Karpas-422 (cell line): ENCODE measurements around the gene HOXA9. TPM values are rescaled to one million over a fixed set of nuclear protein-coding genes. Genes with fewer than 3 reads are reported as not detected.

Source experiments
- DNase-seq: peaks from one replicate; pipeline ENCODE4 v3.0.0-alpha.2; 2015
- H2AFZ ChIP-seq: fragments of 200-600 bp; sonication (generic); 2 replicates; pipeline ENCODE4 v1.6.1; 2014; ENCODE audit warnings: antibody characterized with exemption, low read length, mixed read lengths
- H3K27ac ChIP-seq: fragments of 200-600 bp; sonication (generic); 2 replicates; pipeline ENCODE4 v1.5.1; 2014; ENCODE audit warnings: mild to moderate bottlenecking, low read length, moderate library complexity
- H3K27me3 ChIP-seq: fragments of 200-600 bp; sonication (generic); 2 replicates; pipeline ENCODE4 v1.6.1; 2014; ENCODE audit warnings: low read length, mixed read lengths
- H3K36me3 ChIP-seq: fragments of 200-600 bp; sonication (generic); 2 replicates; pipeline ENCODE4 v1.6.1; 2014; ENCODE audit warnings: low read length, mixed read lengths; ENCODE audit not compliant: insufficient read depth
- H3K4me1 ChIP-seq: fragments of 200-600 bp; sonication (generic); 2 replicates; pipeline ENCODE4 v1.6.1; 2014; ENCODE audit warnings: mild to moderate bottlenecking, low read length, mixed read lengths
- H3K4me2 ChIP-seq: fragments of 200-600 bp; sonication (generic); 2 replicates; pipeline ENCODE4 v1.6.1; 2014; ENCODE audit warnings: low read length, low read depth, mild to moderate bottlenecking; ENCODE audit not compliant: poor library complexity, severe bottlenecking
- H3K4me3 ChIP-seq: fragments of 200-600 bp; sonication (generic); 2 replicates; pipeline ENCODE4 v1.5.1; 2014; ENCODE audit warnings: mild to moderate bottlenecking, antibody characterized with exemption, low read length, mixed read lengths
- H3K79me2 ChIP-seq: fragments of 200-600 bp; sonication (generic); 2 replicates; pipeline ENCODE4 v1.6.1; 2014; ENCODE audit warnings: mild to moderate bottlenecking, low read length, mixed read lengths
- H3K9ac ChIP-seq: fragments of 200-600 bp; sonication (generic); 2 replicates; pipeline ENCODE4 v1.6.0; 2014; ENCODE audit warnings: low read length
- H3K9me2 ChIP-seq: fragments of 200-600 bp; sonication (generic), shearing (Covaris generic); replicated peaks from 2 replicates; pipeline ENCODE4 v1.6.0; 2014; ENCODE audit warnings: mild to moderate bottlenecking, low read length, moderate library complexity; ENCODE audit not compliant: insufficient read depth
- H3K9me3 ChIP-seq: fragments of 300-700, 200-600 bp; sonication (generic); 2 replicates; pipeline ENCODE4 v1.6.1; 2014; ENCODE audit warnings: low read length, mixed read lengths
- H4K20me1 ChIP-seq: fragments of 200-600 bp; sonication (generic); 2 replicates; pipeline ENCODE4 v1.6.1; 2014; ENCODE audit warnings: mild to moderate bottlenecking, antibody characterized with exemption, low read length, low read depth; ENCODE audit not compliant: insufficient read depth
- total RNA-seq: library from RNA; depleted of rRNA; stranded (reverse); fragments of >200 nt; shearing (Covaris generic); gene quantifications from 2 replicates; pipeline ENCODE4 v1.2.3, GENCODE V29; 2014; ENCODE audit warnings: low replicate concordance

Gene HOXA9
- total RNA-seq, 1 experiment from 2014 or later = not detected

DNA sequence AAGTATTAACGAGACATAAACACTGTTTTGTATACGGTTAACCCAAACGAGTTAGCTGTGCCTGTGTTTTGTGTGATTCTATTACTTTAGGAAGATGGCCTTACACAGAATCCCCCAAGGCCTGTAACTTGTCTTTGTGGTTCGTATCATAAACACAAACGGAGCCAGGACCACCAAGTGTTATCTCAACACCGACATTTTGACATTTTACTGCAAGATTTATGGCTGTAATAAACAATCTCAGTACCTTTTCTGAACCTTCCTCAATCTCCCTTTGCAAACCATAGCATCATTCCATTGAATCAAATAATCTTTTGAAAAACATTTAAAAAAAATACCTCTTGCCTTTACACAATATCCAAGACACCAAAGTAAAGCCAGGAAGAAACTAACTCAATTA is 32.4 kb downstream of the HOXA9 start:
- Histone ChIP-seq H3K79me2 (peaks cover 21% of the 10 kb centered on the region; the same call in 1 of the 2 replicates), H3K27ac (no peak overlapping the region), H4K20me1 (no peaks in the 10 kb centered on the region), H3K9me2 (no peaks in the 10 kb centered on the region), H3K9ac (no peak overlapping the region), H3K9me3 (no peaks in the 10 kb centered on the region), H3K4me2 (no peak overlapping the region), H3K36me3 (peaks cover 4% of the 10 kb centered on the region; the same call in 1 of the 2 replicates), H2AFZ (no peak overlapping the region), H3K27me3 (no peaks in the 10 kb centered on the region), H3K4me1 (peaks cover 3% of the 10 kb centered on the region), H3K4me3 (no peak overlapping the region)
- DNase-seq = no peak

DNA sequence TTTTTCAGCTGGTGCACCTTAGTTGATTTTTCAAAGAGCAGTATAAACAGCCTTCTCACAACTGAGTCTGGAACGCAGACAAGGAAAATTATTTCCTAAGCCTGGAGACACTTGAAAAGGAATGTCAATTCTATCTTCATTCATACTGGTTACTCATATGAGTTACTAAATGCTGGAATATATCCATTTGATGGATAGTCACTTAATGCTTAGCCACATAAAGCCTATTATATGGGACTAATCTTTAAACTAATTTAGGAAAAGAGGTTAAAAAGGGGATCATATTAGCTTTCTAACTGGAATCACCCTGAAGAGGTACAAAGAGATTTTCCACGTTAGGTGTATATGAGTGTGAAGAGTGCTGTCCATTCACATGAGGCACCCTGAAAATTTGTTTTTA is 33.1 kb downstream of the HOXA9 start:
- Histone ChIP-seq H3K4me3 (no peak overlapping the region), H2AFZ (no peak overlapping the region), H3K4me1 (peaks cover 9% of the 10 kb centered on the region), H3K27ac (no peak overlapping the region), H3K9me2 (no peaks in the 10 kb centered on the region), H3K4me2 (no peak overlapping the region), H3K27me3 (no peaks in the 10 kb centered on the region), H3K79me2 (peaks cover 19% of the 10 kb centered on the region; the same call in 1 of the 2 replicates), H3K9me3 (no peaks in the 10 kb centered on the region), H3K36me3 (no peaks in the 10 kb centered on the region), H3K9ac (no peak overlapping the region), H4K20me1 (no peaks in the 10 kb centered on the region)
- DNase-seq = no peak

DNA sequence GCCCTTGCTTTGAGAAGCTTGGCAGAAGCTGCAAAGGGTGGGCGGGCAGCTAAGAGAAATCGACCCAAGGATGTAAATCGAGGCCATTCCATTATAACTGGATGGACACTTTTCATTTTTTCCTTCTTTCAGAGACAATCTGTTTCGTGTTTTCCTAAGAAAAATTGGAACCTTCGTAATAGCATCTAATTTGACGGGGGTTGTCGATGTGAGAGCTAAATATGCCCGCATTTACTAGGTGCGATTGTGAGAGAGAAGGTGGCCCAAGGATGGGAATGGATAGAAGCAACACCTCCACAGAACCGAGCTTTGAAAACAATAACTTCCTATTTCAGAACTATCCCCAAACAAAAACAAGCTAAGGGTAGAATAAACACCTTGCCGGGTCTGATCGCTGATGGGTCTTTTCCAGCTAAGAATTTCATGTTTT is 33.9 kb downstream of the HOXA9 start:
- Histone ChIP-seq H3K4me1 (peaks cover 9% of the 10 kb centered on the region), H2AFZ (no peak overlapping the region), H3K36me3 (no peaks in the 10 kb centered on the region), H3K79me2 (peaks cover 19% of the 10 kb centered on the region; the same call in 1 of the 2 replicates), H3K27ac (no peak overlapping the region), H3K4me2 (no peak overlapping the region), H3K4me3 (no peak overlapping the region), H4K20me1 (no peaks in the 10 kb centered on the region), H3K9ac (no peak overlapping the region), H3K9me3 (no peaks in the 10 kb centered on the region), H3K9me2 (no peaks in the 10 kb centered on the region), H3K27me3 (no peaks in the 10 kb centered on the region)
- DNase-seq = no peak

DNA sequence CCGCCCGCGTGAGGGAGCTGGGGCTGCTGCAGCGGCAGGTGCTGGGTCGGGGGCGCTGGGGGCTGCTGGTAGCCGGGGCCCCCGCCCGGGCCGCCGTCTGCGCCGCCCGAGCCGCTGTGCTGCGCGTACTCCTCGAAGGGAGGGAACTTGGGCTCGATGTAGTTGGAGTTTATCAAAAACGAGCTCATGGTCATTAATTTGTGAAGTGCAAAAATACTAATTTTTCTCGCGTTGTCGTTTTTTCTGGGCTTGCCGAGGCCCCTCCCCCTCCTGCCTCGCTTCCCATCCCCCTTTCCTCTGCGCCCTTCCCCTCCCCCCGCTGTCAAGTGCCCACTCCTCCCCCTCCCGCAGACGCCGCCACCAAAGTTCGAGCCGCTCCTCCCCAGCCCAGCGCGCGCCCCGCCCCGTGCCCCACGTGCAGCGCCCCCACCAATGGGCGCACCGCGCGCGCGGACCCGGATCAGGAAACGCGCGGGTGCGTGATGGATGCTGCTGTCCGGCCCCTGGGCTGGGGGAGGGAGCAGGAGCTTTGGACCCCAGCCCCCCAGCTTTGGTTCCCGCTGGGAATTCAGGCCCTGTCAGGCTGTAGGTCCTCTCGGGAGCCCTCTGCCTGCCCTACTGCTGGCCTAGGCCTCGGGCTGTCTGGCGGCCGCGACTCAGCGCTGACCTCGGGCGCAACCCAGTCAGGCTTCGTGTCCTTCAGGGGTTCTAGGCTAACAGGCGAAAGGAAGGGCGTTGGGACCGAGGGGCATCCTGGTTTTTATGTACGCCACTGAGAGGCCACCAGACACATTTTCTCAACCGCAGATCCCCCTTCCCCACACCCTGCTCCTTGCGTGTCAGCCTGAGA is 34.6 kb downstream of the HOXA9 start, which contains the start of gene HOXA4:
Gene HOXA4 (minus strand): TSS at position 218 of the 850 bp plus-strand sequence. CDS start 24 bp downstream, at position 194.
- Histone ChIP-seq H3K4me1 (peaks cover 9% of the 10 kb centered on the region), H4K20me1 (no peaks in the 10 kb centered on the region), H3K4me3 (no peak within 1 kb of the TSS), H3K4me2 (no peak within 1 kb of the TSS), H2AFZ (no peak within 1 kb of the TSS), H3K9ac (no peak within 1 kb of the TSS), H3K9me3 (no peaks in the 10 kb centered on the region), H3K79me2 (peaks cover 19% of the 10 kb centered on the region; the same call in 1 of the 2 replicates), H3K36me3 (no peaks in the 10 kb centered on the region), H3K27ac (no peak within 1 kb of the TSS), H3K9me2 (no peaks in the 10 kb centered on the region), H3K27me3 (no peaks in the 10 kb centered on the region)
- no peak for DNase-seq

DNA sequence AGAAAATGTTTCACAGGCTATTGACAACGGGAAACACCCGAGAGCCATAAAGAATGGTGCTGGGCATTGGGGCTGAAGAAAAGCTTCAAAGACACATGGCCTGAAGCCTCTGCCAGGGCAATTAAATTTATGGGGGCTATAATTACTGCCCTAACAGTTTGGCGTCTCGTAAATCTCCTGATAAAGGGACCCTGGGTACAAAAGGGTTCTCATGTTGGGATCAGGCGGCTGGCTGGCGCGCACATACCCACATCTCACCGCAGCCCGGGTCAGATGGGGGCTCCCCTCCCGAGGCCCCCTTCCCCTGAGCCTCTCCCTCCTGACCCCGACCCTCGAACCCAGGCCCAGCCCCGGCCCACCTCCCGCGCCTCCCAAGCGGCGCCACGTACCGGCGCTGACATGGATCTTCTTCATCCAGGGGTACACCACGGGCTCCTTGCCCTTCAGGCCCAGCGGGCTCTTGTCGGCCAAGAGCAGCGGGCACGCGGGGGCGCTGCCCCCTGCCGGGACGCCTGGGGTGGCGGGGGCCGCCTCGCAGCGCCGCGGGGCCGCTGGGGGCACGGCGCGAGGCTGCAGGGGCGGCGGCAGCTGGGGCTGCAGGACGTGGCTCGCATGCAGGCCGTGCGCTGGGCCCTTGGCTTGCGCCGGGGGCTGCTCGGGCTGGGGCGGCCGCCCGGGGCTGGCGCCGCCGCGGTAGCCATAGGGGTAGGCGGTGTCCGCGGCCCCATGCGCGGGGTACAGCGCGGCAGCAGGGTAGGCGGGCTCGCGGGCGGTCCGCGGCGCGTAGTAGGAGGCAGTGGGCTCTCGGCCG is 35.4 kb downstream of the HOXA9 start:
- no peaks in the 10 kb centered on the region for H3K9me2 ChIP-seq
- H2AFZ ChIP-seq = no peak overlapping the region
- H3K4me2 ChIP-seq = no peak overlapping the region
- no peak for DNase-seq
- no peak overlapping the region for H3K4me3 ChIP-seq
- no peaks in the 10 kb centered on the region for H3K9me3 ChIP-seq
- no peaks in the 10 kb centered on the region for H3K36me3 ChIP-seq
- no peak overlapping the region for H3K9ac ChIP-seq
- no peak overlapping the region for H3K27ac ChIP-seq
- H4K20me1 ChIP-seq = no peaks in the 10 kb centered on the region
- H3K27me3 ChIP-seq = no peaks in the 10 kb centered on the region
- H3K4me1 ChIP-seq = peaks cover 9% of the 10 kb centered on the region
- peaks cover 18% of the 10 kb centered on the region; the same call in 1 of the 2 replicates for H3K79me2 ChIP-seq

DNA sequence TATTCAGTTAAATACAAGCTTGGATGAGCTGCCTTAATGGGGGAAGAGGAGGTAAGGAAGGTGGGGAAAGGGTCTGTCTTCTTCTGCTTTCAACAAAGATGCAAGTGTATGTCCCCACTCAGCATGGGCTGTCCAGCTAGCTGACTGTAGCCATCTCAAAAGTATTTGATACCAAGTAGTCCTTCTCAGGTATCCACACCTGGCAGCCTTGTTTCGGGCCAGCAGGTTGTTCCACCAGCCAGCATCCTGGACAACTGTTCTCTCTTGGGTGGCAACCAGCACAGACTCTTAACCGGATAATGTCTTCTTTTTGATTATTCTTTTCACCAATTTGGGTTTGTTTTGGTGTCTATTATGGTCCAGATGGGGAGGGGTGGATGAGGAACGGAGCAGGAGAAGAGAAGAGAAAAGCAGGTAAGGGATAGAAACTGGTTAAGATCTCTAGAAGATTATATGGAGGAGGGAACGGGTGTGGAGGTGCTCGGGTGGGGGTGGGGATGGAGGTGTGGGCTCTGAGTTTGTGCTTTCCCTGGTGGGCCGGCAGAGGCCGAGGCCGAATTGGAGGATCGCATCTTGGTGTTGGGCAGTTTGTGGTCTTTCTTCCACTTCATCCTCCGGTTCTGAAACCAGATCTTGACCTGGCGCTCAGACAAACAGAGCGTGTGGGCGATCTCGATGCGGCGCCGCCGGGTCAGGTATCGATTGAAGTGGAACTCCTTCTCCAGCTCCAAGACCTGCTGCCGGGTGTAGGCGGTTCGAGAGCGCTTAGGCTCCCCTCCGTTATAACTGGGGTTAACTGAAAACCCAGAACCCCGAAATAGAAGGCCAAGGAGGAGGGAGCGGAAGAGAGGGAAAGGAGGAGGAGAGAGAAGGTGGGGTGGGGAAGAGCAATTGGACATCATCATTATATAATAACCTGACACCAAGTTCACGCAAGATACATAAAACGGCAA is 36.3 kb downstream of the HOXA9 start:
- no peaks in the 10 kb centered on the region for H3K9me3 ChIP-seq
- H3K4me2 ChIP-seq = no peak overlapping the region
- H3K27me3 ChIP-seq = no peaks in the 10 kb centered on the region
- H3K4me1 ChIP-seq = peaks cover 9% of the 10 kb centered on the region
- H3K9me2 ChIP-seq = no peaks in the 10 kb centered on the region
- no peak overlapping the region for H3K27ac ChIP-seq
- H3K79me2 ChIP-seq = peaks cover 9% of the 10 kb centered on the region; the same call in 1 of the 2 replicates
- DNase-seq = no peak
- no peak overlapping the region for H3K4me3 ChIP-seq
- no peak overlapping the region for H3K9ac ChIP-seq
- no peaks in the 10 kb centered on the region for H3K36me3 ChIP-seq
- H2AFZ ChIP-seq = no peak overlapping the region
- H4K20me1 ChIP-seq = no peaks in the 10 kb centered on the region

DNA sequence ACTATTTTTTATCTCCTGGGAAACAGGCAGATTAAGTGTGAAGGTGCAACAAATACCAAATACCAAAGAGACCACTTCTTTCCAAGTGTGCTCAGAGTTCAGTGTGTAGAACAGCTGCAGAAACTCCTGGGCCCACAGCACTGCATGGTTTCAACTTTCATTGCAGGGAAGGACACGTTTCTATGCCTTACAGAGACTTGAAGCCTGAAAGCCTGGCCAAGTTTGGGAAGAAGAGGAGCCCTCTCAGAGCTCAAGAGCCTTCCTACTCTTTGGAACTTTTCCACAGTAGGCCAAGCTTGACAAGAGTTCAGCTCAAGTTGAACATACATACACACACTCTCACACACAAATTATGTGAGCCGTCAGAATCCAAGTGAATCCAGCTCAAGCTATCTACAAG is 37.3 kb downstream of the HOXA9 start:
- H3K4me3 ChIP-seq = no peak overlapping the region
- H3K36me3 ChIP-seq = no peaks in the 10 kb centered on the region
- H2AFZ ChIP-seq = no peak overlapping the region
- DNase-seq = no peak
- H3K4me2 ChIP-seq = no peak overlapping the region
- no peak overlapping the region for H3K9ac ChIP-seq
- no peaks in the 10 kb centered on the region for H4K20me1 ChIP-seq
- no peaks in the 10 kb centered on the region for H3K79me2 ChIP-seq
- H3K9me2 ChIP-seq = no peaks in the 10 kb centered on the region
- H3K27ac ChIP-seq = no peak overlapping the region
- peaks cover 9% of the 10 kb centered on the region for H3K4me1 ChIP-seq
- no peaks in the 10 kb centered on the region for H3K9me3 ChIP-seq
- no peaks in the 10 kb centered on the region for H3K27me3 ChIP-seq
